Adipose tissue (tissue), 3 donors: ENCODE results near the gene ITGA2B. TPM values are rescaled to one million over a fixed set of nuclear protein-coding genes. Genes with fewer than 3 reads are reported as not detected.
"Not testable (repeated sequence)": the region's sequence is repeated elsewhere in the genome, so short reads cannot be mapped to it uniquely, and the experiment has no call there.

Source experiments
- H3K27ac ChIP-seq: one replicate; pipeline ENCODE4 v1.5.1; 2013; ENCODE audit warnings: low read depth, low read length
- WGBS, 3 donors: extraction: QIAGEN DNeasy Blood & Tissue Kit; methylation state at CpG; one replicate each; pipeline ENCODE4 v1.1.7; 2013; 5-methylcytosine and 5-hydroxymethylcytosine counted together
- polyA plus RNA-seq, 3 donors: library from polyadenylated mRNA; stranded (reverse); fragments of 200-250 nt; gene quantifications; one replicate each; pipeline ENCODE4 v1.2.3, GENCODE V29; 2013
- donor health status: healthy with polysubstance abuse.
- donor health status: Bipolar disorder and iron deficiency.
- donor health status: healthy.

Gene ITGA2B
- polyA plus RNA-seq, 3 donors: 0.35 to 1.1 (median 0.90) TPM

- WGBS, 3 donors: 39 to 49% (median 47%) methylated on average over 22 of the region's 22 CpGs
Observed at GRCh38 chr17:44375196-44376017, 14.0 kb downstream of the ITGA2B start.

GRCh38 chr17:44374306-44375195, 14.9 kb downstream of the ITGA2B start:
- 29 to 34% (median 30%) methylated on average over 26 to 31 of the region's 31 CpGs for WGBS, 3 donors
- no peak overlapping the region for H3K27ac ChIP-seq

More at GRCh38 chr17:44375196-44376017, 14.0 kb downstream of the ITGA2B start:
- H3K27ac ChIP-seq: no peak overlapping the region

GRCh38 chr17:44372036-44372435, 17.4 kb downstream of the ITGA2B start:
- no peak overlapping the region for H3K27ac ChIP-seq
- 71 to 76% (median 76%) methylated on average over 10 of the region's 10 CpGs for WGBS, 3 donors

GRCh38 chr17:44369414-44370023, 19.9 kb downstream of the ITGA2B start:
- WGBS, 3 donors: 44 to 58% (median 44%) methylated on average over 17 of the region's 17 CpGs
- H3K27ac ChIP-seq: not testable (repeated sequence)

- WGBS, 3 donors: 93 to 94% (median 93%) methylated on average over 41 to 42 of the region's 42 CpGs
- H3K27ac ChIP-seq: not testable (repeated sequence)
Observed at GRCh38 chr17:44368391-44369243, 20.8 kb downstream of the ITGA2B start.

GRCh38 chr17:44367231-44367979, 22.0 kb downstream of the ITGA2B start:
- no peak overlapping the region for H3K27ac ChIP-seq
- WGBS, 3 donors: 35 to 74% (median 66%) methylated on average over 7 of the region's 7 CpGs

- not testable (repeated sequence) for H3K27ac ChIP-seq
- WGBS, 3 donors: 84 to 91% (median 89%) methylated on average over 5 of the region's 5 CpGs
Observed at GRCh38 chr17:44365051-44365450, 24.4 kb downstream of the ITGA2B start.

GRCh38 chr17:44363613-44364159, 25.8 kb downstream of the ITGA2B start, which contains the start of gene FAM171A2:
Gene FAM171A2, minus strand, starts transcription at chr17:44363853. Its CDS starts 139 bp downstream, at chr17:44363714.
- H3K27ac ChIP-seq: no peak within 1 kb of the TSS
- 1% methylated on average over 36 to 63 of the region's 63 CpGs for WGBS, 3 donors

GRCh38 chr17:44362949-44363612, 26.4 kb downstream of the ITGA2B start:
- WGBS, 3 donors: 0 to 3% (median 2%) methylated on average over 32 to 45 of the region's 45 CpGs

GRCh38 chr17:44362459-44362948, 26.9 kb downstream of the ITGA2B start:
- WGBS, 3 donors: 11 to 34% (median 20%) methylated on average over 6 to 11 of the region's 11 CpGs
- no peak overlapping the region for H3K27ac ChIP-seq

More at GRCh38 chr17:44362949-44363612, 26.4 kb downstream of the ITGA2B start:
- H3K27ac ChIP-seq: no peak overlapping the region

- H3K27ac ChIP-seq: no peak overlapping the region
- 57 to 62% (median 59%) methylated on average over 11 of the region's 11 CpGs for WGBS, 3 donors
Observed at GRCh38 chr17:44361292-44362260, 27.9 kb downstream of the ITGA2B start.

GRCh38 chr17:44360826-44361225, 28.6 kb downstream of the ITGA2B start:
- no peak overlapping the region for H3K27ac ChIP-seq
- WGBS, 3 donors: 48 to 58% (median 49%) methylated on average over 4 to 5 of the region's 5 CpGs

- H3K27ac ChIP-seq: no peak overlapping the region
- 57 to 66% (median 58%) methylated on average over 6 of the region's 6 CpGs for WGBS, 3 donors
Observed at GRCh38 chr17:44360144-44360533, 29.3 kb downstream of the ITGA2B start.

GRCh38 chr17:44359458-44360143, 29.8 kb downstream of the ITGA2B start:
- H3K27ac ChIP-seq: no peak overlapping the region
- WGBS, 3 donors: 78 to 93% (median 91%) methylated on average over 14 of the region's 14 CpGs

GRCh38 chr17:44359006-44359405, 30.4 kb downstream of the ITGA2B start:
- WGBS, 3 donors: 63 to 74% (median 73%) methylated on average over 6 of the region's 6 CpGs

More at GRCh38 chr17:44359006-44359405, 30.4 kb downstream of the ITGA2B start:
- H3K27ac ChIP-seq: no peak overlapping the region
